Measurements from ENCODE around the gene C16orf86. TPM values are rescaled to one million over a fixed set of nuclear protein-coding genes. Genes with fewer than 3 reads are reported as not detected.

C16orf86 gene
- total and polyA plus RNA-seq, 7 donors, result 2.6 to 7.3 (median 5.6) TPM

DNA sequence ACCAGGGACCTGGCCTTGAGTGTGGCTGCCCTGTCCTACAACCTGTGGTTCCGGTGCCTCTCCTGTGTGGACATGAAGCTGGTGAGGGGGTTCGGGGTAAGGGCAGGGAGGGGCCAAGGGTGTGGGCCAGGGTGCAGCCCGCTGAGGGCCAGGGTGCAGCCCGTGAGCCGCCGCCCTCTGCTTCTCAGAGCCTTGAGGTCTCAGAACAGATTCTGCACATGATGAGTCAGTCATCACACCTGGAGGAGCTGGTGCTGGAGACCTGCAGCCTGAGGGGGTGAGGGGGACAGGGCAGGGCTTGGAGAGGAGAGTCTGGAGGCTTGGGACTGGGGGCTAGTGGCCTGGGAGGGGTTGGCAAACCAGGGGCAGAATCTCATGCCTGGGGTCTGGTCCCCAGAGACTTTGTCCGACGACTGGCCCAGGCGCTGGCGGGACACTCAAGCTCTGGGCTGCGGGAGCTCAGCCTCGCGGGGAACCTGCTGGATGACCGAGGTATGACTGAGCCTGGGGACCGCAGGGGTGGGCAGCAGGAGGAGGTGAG, 19.4 kb upstream of the C16orf86 start:
- ATAC-seq (no peak), DNase-seq (peak in 1 of 2 donors; percentile 26)
- 71 to 78% (median 73%) methylated on average over 15 of the region's 15 CpGs for WGBS, 3 donors
- intact Hi-C loops (cut with DNase I), result no loop called here
- Histone ChIP-seq H3K27me3 (ENCODE audit: insufficient read depth in 3 of 3, low read length in 2 of 3) (peaks cover 0 to 66% (median 25%) of the 10 kb centered on the region in 3 donors), H3K4me1 (peaks cover 6% of the 10 kb centered on the region), H3K36me3 (ENCODE audit: insufficient read depth in 1 of 2, low read depth in 1 of 2) (no peaks in the 10 kb centered on the region), H3K9me3 (no peaks in the 10 kb centered on the region), H3K4me3 (no peak overlapping the region), H3K27ac (no peak overlapping the region)
- TF ChIP-seq, protein P1, sequence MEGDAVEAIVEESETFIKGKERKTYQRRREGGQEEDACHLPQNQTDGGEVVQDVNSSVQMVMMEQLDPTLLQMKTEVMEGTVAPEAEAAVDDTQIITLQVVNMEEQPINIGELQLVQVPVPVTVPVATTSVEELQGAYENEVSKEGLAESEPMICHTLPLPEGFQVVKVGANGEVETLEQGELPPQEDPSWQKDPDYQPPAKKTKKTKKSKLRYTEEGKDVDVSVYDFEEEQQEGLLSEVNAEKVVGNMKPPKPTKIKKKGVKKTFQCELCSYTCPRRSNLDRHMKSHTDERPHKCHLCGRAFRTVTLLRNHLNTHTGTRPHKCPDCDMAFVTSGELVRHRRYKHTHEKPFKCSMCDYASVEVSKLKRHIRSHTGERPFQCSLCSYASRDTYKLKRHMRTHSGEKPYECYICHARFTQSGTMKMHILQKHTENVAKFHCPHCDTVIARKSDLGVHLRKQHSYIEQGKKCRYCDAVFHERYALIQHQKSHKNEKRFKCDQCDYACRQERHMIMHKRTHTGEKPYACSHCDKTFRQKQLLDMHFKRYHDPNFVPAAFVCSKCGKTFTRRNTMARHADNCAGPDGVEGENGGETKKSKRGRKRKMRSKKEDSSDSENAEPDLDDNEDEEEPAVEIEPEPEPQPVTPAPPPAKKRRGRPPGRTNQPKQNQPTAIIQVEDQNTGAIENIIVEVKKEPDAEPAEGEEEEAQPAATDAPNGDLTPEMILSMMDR (IDR thresholded peaks at IDR 0.05), result no peak

DNA sequence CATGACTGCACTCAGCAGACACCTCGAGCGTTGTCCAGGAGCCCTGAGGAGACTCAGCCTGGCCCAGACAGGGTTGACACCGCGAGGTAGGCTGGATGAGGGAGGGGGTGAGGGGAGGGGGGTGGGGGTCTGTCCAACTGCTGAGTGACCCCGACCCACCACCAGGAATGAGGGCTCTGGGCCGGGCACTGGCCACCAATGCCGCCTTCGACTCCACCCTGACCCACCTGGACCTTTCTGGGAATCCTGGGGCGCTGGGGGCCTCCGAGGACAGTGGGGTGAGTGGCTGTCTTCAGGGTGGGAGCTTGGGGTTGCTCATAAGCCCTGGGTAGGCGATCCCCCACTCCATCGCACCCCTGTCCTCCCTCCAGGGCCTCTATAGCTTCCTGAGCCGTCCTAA, 18.9 kb upstream of the C16orf86 start:
- Histone ChIP-seq H3K36me3 (ENCODE audit: insufficient read depth in 1 of 2, low read depth in 1 of 2) (no peaks in the 10 kb centered on the region), H3K27ac (no peak overlapping the region), H3K9me3 (no peaks in the 10 kb centered on the region), H3K4me3 (no peak overlapping the region), H3K4me1 (peaks cover under 1% of the 10 kb centered on the region), H3K27me3 (ENCODE audit: insufficient read depth in 3 of 3, low read length in 2 of 3) (peaks cover 0 to 71% (median 29%) of the 10 kb centered on the region in 3 donors)
- intact Hi-C loops (cut with DNase I), result no loop called here
- TF ChIP-seq, protein P1 (IDR thresholded peaks at IDR 0.05), result no peak
- 68 to 80% (median 71%) methylated on average over 12 to 13 of the region's 13 CpGs for WGBS, 3 donors
- ATAC-seq (no peak), DNase-seq (peak in 1 of 2 donors; percentile 21)

DNA sequence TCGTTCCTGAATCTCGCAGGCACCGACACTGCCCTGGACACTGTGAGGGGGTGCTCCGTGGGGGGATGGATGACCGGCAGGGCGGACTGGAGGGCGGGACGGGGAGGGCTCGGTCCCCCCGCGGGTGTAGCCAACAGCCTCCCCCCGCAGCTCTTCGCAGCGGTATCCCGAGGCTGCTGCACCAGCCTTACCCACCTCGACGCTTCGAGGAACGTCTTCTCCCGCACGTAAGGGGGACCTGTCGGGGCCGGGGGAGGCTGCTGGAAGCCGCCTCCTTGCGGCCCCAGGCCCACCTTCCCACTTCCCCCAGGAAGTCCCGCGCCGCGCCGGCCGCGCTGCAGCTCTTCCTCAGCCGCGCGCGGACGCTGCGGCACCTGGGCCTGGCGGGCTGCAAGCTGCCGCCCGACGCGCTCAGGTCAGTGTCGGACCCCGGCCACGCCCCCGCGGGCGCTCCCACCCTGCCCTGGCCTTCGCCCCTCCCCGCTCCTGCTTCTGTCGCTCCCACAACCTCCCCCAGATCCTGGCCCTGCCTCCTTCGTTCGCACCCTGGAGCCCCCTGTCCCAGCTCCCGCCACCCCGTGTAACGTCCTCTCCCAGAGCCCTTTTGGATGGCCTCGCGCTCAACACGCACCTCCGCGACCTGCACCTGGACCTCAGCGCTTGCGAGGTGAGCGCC, 18.4 kb upstream of the C16orf86 start:
- Histone ChIP-seq H3K27me3 (ENCODE audit: insufficient read depth in 3 of 3, low read length in 2 of 3) (peaks cover 0 to 76% (median 33%) of the 10 kb centered on the region in 3 donors), H3K36me3 (ENCODE audit: insufficient read depth in 1 of 2, low read depth in 1 of 2) (no peaks in the 10 kb centered on the region), H3K9me3 (no peaks in the 10 kb centered on the region), H3K4me3 (no peak overlapping the region), H3K27ac (no peak overlapping the region), H3K4me1 (no peaks in the 10 kb centered on the region)
- intact Hi-C loops (cut with DNase I), result no loop called here
- TF ChIP-seq, protein P1 (IDR thresholded peaks at IDR 0.05), result no peak
- 10 to 18% (median 13%) methylated on average over 50 to 65 of the region's 65 CpGs for WGBS, 3 donors
- ATAC-seq (no peak), DNase-seq (no peak)

DNA sequence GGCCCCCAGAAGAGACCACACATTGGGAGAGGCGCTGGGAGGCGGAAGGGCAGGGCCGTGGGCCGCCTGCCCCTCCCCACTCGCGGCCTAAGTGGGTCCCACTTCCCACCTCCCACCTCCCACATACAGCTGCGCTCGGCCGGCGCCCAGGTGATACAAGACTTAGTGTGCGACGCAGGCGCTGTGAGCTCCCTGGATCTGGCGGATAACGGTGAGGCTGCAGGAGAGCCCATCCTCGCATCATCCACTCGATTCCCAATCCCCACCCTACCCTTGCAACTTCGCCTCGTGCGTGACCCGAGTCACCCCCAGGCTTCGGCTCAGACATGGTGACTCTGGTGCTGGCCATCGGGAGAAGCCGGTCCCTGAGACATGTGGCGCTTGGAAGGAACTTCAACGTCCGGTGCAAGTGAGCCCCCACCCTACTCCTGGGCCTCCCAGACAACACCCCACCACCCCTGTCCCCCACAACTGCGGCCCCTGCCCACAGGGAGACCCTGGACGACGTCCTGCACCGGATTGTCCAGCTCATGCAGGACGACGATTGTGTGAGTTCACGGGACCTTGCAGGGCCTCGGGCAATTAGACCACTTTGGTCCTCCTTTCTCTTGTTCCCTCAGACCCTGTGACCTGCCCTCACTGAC, 17.7 kb upstream of the C16orf86 start:
- 32 to 51% (median 43%) methylated on average over 32 to 35 of the region's 35 CpGs for WGBS, 3 donors
- DNase-seq (peak in 1 of 2 donors; percentile 54), ATAC-seq (no peak)
- H3K9me3 ChIP-seq, result no peaks in the 10 kb centered on the region
- H3K4me1 ChIP-seq, result no peaks in the 10 kb centered on the region
- no peak overlapping the region for H3K4me3 ChIP-seq
- H3K36me3 ChIP-seq (ENCODE audit: insufficient read depth in 1 of 2, low read depth in 1 of 2), result no peaks in the 10 kb centered on the region
- TF ChIP-seq, protein P1 (IDR thresholded peaks at IDR 0.05), result no peak
- peaks cover 0 to 82% (median 37%) of the 10 kb centered on the region in 3 donors for H3K27me3 ChIP-seq (ENCODE audit: insufficient read depth in 3 of 3, low read length in 2 of 3)
- H3K27ac ChIP-seq, result no peak overlapping the region
- intact Hi-C loops (cut with DNase I), result no loop called here
